Adrenal gland (tissue), 5 donors: Measurements from ENCODE around the gene CNTN4.

ENCODE experiments used
- POLR2A ChIP-seq, 2 donors: fragments of 450-650 bp; IDR thresholded peaks; one replicate each; pipeline ENCODE4 v1.6.1; 2017; ENCODE audit warnings: antibody characterized with exemption in 2 of 2, mild to moderate bottlenecking in 2 of 2, moderate library complexity in 1 of 2
- TF ChIP-seq, protein P1 (sequence below), 6 experiments: fragments of 450-650 bp in 4 of 6; fragments of 200-600 bp in 2 of 6; sonication (generic) in 1 of 6; IDR thresholded peaks; 1 replicate in 5 of 6; 2 replicates in 1 of 6; pipeline versions ENCODE4 v1.5.1 to v1.8.0; 2016 to 2021; ENCODE audit warnings: antibody characterized with exemption in 6 of 6, mild to moderate bottlenecking in 2 of 6, moderate library complexity in 1 of 6
- donor health status: DM: no; HTN: no; CAD: no.

DNA sequence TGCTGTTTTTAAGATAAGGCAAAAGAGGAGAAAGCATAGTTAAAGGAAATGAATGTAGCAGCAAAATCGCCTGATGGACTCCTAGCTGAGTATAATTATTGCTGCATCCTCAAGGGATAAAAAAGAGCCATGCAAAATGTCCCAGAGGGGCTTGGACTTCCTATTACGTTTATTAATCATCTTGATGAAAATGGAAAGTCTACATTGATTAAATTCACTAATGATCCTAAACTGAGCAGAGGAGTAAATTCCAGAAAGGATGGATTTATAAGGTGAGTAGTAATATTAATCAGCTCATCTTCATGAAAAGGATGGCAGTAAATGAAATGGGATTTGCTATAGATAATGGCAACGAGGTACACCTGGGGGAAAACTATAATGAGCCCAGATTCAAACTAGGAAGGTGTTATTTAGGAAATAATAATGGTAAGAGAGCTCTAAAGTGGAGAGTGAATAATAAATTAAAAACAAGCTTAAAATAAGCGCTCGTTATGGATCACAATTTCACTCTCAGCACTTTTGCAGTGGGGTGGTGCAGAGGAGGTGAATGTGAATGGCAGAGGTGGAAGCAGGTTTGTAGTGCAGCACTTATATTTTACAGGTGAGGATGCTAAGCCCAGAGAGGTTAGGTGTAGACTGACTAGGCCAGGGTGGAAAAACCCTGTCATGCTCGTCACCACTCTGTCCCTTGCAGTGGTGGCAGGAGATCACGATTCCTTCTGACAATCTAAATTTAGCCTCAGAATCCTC lies 989.2 kb downstream of the CNTN4 start:
- no peak for TF ChIP-seq POLR2A (IDR thresholded peaks at IDR 0.05)
- TF ChIP-seq, protein P1, sequence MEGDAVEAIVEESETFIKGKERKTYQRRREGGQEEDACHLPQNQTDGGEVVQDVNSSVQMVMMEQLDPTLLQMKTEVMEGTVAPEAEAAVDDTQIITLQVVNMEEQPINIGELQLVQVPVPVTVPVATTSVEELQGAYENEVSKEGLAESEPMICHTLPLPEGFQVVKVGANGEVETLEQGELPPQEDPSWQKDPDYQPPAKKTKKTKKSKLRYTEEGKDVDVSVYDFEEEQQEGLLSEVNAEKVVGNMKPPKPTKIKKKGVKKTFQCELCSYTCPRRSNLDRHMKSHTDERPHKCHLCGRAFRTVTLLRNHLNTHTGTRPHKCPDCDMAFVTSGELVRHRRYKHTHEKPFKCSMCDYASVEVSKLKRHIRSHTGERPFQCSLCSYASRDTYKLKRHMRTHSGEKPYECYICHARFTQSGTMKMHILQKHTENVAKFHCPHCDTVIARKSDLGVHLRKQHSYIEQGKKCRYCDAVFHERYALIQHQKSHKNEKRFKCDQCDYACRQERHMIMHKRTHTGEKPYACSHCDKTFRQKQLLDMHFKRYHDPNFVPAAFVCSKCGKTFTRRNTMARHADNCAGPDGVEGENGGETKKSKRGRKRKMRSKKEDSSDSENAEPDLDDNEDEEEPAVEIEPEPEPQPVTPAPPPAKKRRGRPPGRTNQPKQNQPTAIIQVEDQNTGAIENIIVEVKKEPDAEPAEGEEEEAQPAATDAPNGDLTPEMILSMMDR (IDR thresholded peaks at IDR 0.05) = no peak
